IMR-90 (cell line): ENCODE measurements around the gene STRIP1. TPM values are rescaled to one million over a fixed set of nuclear protein-coding genes. Genes with fewer than 3 reads are reported as not detected.

ENCODE experiments used
- ATAC-seq: fragments of 200-7000 bp; cut with Tn5 transposase; 2 replicates; pipeline ENCODE4 v1.9.1; 2020; ENCODE audit warnings: low read depth, mild to moderate bottlenecking, moderate library complexity
- BruUV-seq: library from RNA; stranded (reverse); fragments of 400-500 nt; replicated peaks from 2 replicates; lab custom pipeline; 2021; lab: Mats Ljungman, UMichigan
- CTCF ChIA-PET: fragments of 300-600 bp; formaldehyde crosslinking; extraction: SDS; loops from one replicate; lab custom pipeline; 2021; ENCODE audit warnings: antibody characterized with exemption; lab: Yijun Ruan, JAX
- POLR2A ChIA-PET: fragments of 300-600 bp; sonication (Branson Sonifier 250); formaldehyde crosslinking; loops from one replicate; lab custom pipeline; 2022; ENCODE audit warnings: antibody characterized with exemption; ENCODE audit not compliant: unreplicated experiment; lab: Charles Lee
- DNase-seq: peaks from one replicate; pipeline ENCODE4 v3.0.0; 2013
- H2AFZ ChIP-seq: replicated peaks from 2 replicates; pipeline ENCODE3; 2013; ENCODE audit warnings: low read length, mild to moderate bottlenecking; ENCODE audit not compliant: poor library complexity
- H2AK5ac ChIP-seq: 2 replicates; pipeline ENCODE4 v1.6.1; 2013; ENCODE audit warnings: low read depth, low read length, inconsistent platforms
- H2AK9ac ChIP-seq: replicated peaks from 2 replicates; pipeline ENCODE3; 2013; ENCODE audit warnings: mild to moderate bottlenecking, low read depth, low read length, moderate library complexity; ENCODE audit not compliant: poor library complexity
- H2BK120ac ChIP-seq: 2 replicates; pipeline ENCODE4 v1.6.1; 2013; ENCODE audit warnings: low read depth, low read length, inconsistent platforms
- H2BK15ac ChIP-seq: 3 replicates; pipeline ENCODE4 v1.6.1; 2013; ENCODE audit warnings: low read depth, low read length, inconsistent platforms
- H2BK20ac ChIP-seq: 2 replicates; pipeline ENCODE4 v1.6.1; 2013; ENCODE audit warnings: low read depth, mild to moderate bottlenecking, inconsistent platforms, low read length, moderate library complexity
- H2BK5ac ChIP-seq: 2 replicates; pipeline ENCODE4 v1.6.1; 2013; ENCODE audit warnings: mild to moderate bottlenecking, low read depth, low read length, inconsistent platforms; ENCODE audit not compliant: poor library complexity, severe bottlenecking
- H3K14ac ChIP-seq: replicated peaks from 2 replicates; pipeline ENCODE4 v1.6.1; 2013; ENCODE audit warnings: low read depth, low read length, inconsistent platforms
- H3K18ac ChIP-seq: 2 replicates; pipeline ENCODE4 v1.6.1; 2013; ENCODE audit warnings: low read depth, low read length, control low read depth
- H3K23ac ChIP-seq: 2 replicates; pipeline ENCODE4 v1.6.1; 2013; ENCODE audit warnings: low read depth, low read length, inconsistent platforms
- H3K27ac ChIP-seq: 2 replicates; pipeline ENCODE4 v1.5.1; 2013; ENCODE audit warnings: mild to moderate bottlenecking, control low read depth, low read length; ENCODE audit not compliant: insufficient read depth
- H3K27me3 ChIP-seq: 2 replicates; pipeline ENCODE4 v1.6.1; 2013; ENCODE audit warnings: low read length; ENCODE audit not compliant: control insufficient read depth, insufficient read depth
- H3K36me3 ChIP-seq: 2 replicates; pipeline ENCODE4 v1.6.1; 2013; ENCODE audit warnings: low read length, mixed read lengths; ENCODE audit not compliant: control insufficient read depth, insufficient read depth
- H3K4ac ChIP-seq: 2 replicates; pipeline ENCODE4 v1.6.1; 2013; ENCODE audit warnings: low read depth, low read length, inconsistent platforms
- H3K4me1 ChIP-seq: 2 replicates; pipeline ENCODE4 v1.6.1; 2013; ENCODE audit warnings: low read length, mixed read lengths; ENCODE audit not compliant: control insufficient read depth, insufficient read depth
- H3K4me2 ChIP-seq: 2 replicates; pipeline ENCODE4 v1.6.1; 2013; ENCODE audit warnings: low read depth, mild to moderate bottlenecking, control low read depth, low read length, moderate library complexity
- H3K4me3 ChIP-seq: 2 replicates; pipeline ENCODE4 v1.5.1; 2013; ENCODE audit warnings: low read depth, mild to moderate bottlenecking, control low read depth, low read length, moderate library complexity; ENCODE audit not compliant: insufficient read depth
- H3K56ac ChIP-seq: 2 replicates; pipeline ENCODE4 v1.6.1; 2013; ENCODE audit warnings: low read length, inconsistent platforms; ENCODE audit not compliant: insufficient read depth; ENCODE audit errors: extremely low read depth
- H3K79me1 ChIP-seq, 2 experiments: 2 replicates each; pipeline ENCODE4 v1.6.1; 2013; ENCODE audit warnings: low read length in 2 of 2, inconsistent platforms in 1 of 2, low read depth in 1 of 2
- H3K9ac ChIP-seq: 2 replicates; pipeline ENCODE4 v1.6.1; 2013; ENCODE audit warnings: low read depth, low read length, control low read depth
- H3K9me1 ChIP-seq: 2 replicates; pipeline ENCODE4 v1.6.1; 2013; ENCODE audit warnings: low read length, inconsistent platforms; ENCODE audit not compliant: insufficient read depth
- H3K9me3 ChIP-seq: 2 replicates; pipeline ENCODE4 v1.6.1; 2013; ENCODE audit warnings: low read length; ENCODE audit not compliant: control insufficient read depth, insufficient read depth
- H4K20me1 ChIP-seq: 2 replicates; pipeline ENCODE4 v1.6.1; 2013; ENCODE audit warnings: low read length, inconsistent platforms; ENCODE audit not compliant: insufficient read depth
- H4K5ac ChIP-seq: 2 replicates; pipeline ENCODE4 v1.6.1; 2013; ENCODE audit warnings: mild to moderate bottlenecking, low read depth, low read length, control low read depth
- H4K8ac ChIP-seq, 2 experiments: 2 replicates each; pipeline ENCODE4 v1.6.1; 2013; ENCODE audit warnings: low read depth in 2 of 2, low read length in 2 of 2, control low read depth in 1 of 2, inconsistent platforms in 1 of 2
- H4K91ac ChIP-seq: 2 replicates; pipeline ENCODE4 v1.6.1; 2013; ENCODE audit warnings: low read depth, low read length, inconsistent platforms; ENCODE audit not compliant: insufficient read depth
- BHLHE40 ChIP-seq: fragments of 150-350 bp; IDR thresholded peaks from 2 replicates; pipeline ENCODE4 v1.6.1; 2016; ENCODE audit warnings: mild to moderate bottlenecking, low read depth, low read length
- CHD1 ChIP-seq: IDR thresholded peaks from 2 replicates; pipeline ENCODE4 v1.6.1; 2012; ENCODE audit warnings: low read depth, low read length, improper control_type of control experiment
- ELK1 ChIP-seq: fragments of 150-350 bp; IDR thresholded peaks from 2 replicates; pipeline ENCODE4 v1.6.1; 2016; ENCODE audit warnings: low read depth, mild to moderate bottlenecking, low read length, moderate library complexity, borderline replicate concordance
- MAFK ChIP-seq: IDR thresholded peaks from 2 replicates; pipeline ENCODE4 v1.6.1; 2012; ENCODE audit warnings: low read depth, low read length, improper control_type of control experiment
- MXI1 ChIP-seq: IDR thresholded peaks from 2 replicates; pipeline ENCODE4 v1.6.1; 2012; ENCODE audit warnings: low read depth, mild to moderate bottlenecking, low read length, moderate library complexity, borderline replicate concordance
- POLR2A ChIP-seq: IDR thresholded peaks from 2 replicates; pipeline ENCODE4 v1.6.1; 2012; ENCODE audit warnings: mild to moderate bottlenecking, low read depth, low read length
- RAD21 ChIP-seq: IDR thresholded peaks from 2 replicates; pipeline ENCODE4 v1.6.1; 2012; ENCODE audit warnings: low read length, improper control_type of control experiment
- RCOR1 ChIP-seq: IDR thresholded peaks from 2 replicates; pipeline ENCODE4 v1.6.1; 2012; ENCODE audit warnings: mild to moderate bottlenecking, low read length, improper control_type of control experiment; ENCODE audit not compliant: insufficient replicate concordance
- SMC3 ChIP-seq: fragments of 150-350 bp; IDR thresholded peaks from 2 replicates; pipeline ENCODE4 v1.6.1; 2016; ENCODE audit warnings: low read depth, mild to moderate bottlenecking, antibody characterized with exemption, low read length, moderate library complexity
- USF2 ChIP-seq: fragments of 150-350 bp; IDR thresholded peaks from 2 replicates; pipeline ENCODE4 v1.6.1; 2017; ENCODE audit warnings: mild to moderate bottlenecking, antibody characterized with exemption, low read length, low read depth
- WGBS, 2 experiments: methylation state at CpG; one replicate each; pipeline versions ENCODE4 v1.1.5 to v1.1.7; 2013; ENCODE audit warnings: missing lambda C conversion rate in 2 of 2; ENCODE audit not compliant: insufficient read length in 1 of 2; ENCODE audit errors: extremely low coverage in 2 of 2; 5-methylcytosine and 5-hydroxymethylcytosine counted together
- dilution Hi-C: fragments of 300-500 bp; cut with HindIII; formaldehyde crosslinking; loops from one replicate; pipeline ENCODE4 v1.14.3; 2018; ENCODE audit warnings: low sequenced_read_pairs; ENCODE audit not compliant: unreplicated experiment
- in situ Hi-C: fragments of 300-500 bp; cut with MboI; formaldehyde crosslinking; loops from 3 replicates; pipeline ENCODE4 v1.14.3; 2019; ENCODE audit warnings: low sequenced_read_pairs, inconsistent platforms, mixed read lengths
- intact Hi-C: fragments of 100-400 bp; cut with micrococcal nuclease; formaldehyde crosslinking; loops from 2 replicates; pipeline ENCODE4 v1.10.0; 2022
- polyA plus RNA-seq, 3 experiments: library from polyadenylated mRNA; depleted of rRNA; stranded (reverse); fragments of >200 nt; gene quantifications; 2 replicates each; pipeline ENCODE4 v1.2.3, GENCODE V29; 2012; ENCODE audit warnings: low replicate concordance in 1 of 3
- total RNA-seq: library from RNA; depleted of rRNA; stranded (reverse); fragments of >200 nt; gene quantifications from 2 replicates; pipeline ENCODE4 v1.2.3, GENCODE V29; 2012

STRIP1 gene
- total and polyA plus RNA-seq, 2 of the 4 experiments (the other 2 are of a cell fraction) = 30.4 to 33.5 TPM

GRCh38 chr1:110007046-110007830 is 27.2 kb upstream of the STRIP1 start (continued):
- no peak for TF ChIP-seq USF2

- no peak for DNase-seq
- TF ChIP-seq POLR2A (no peak), CHD1 (no peak), MAFK (no peak), BHLHE40 (no peak), RCOR1 (no peak), ELK1 (no peak), RAD21 (no peak), MXI1 (no peak), SMC3 (no peak)
- H2AFZ ChIP-seq = no peak overlapping the region
- H2AK5ac ChIP-seq = no peak overlapping the region; the same call in 1 of the 2 replicates
- intact Hi-C loops = no loop called here
- no peak overlapping the region for H2BK15ac ChIP-seq
- no peak overlapping the region for H4K8ac ChIP-seq
- in situ Hi-C loops = no loop called here
- H3K4me1 ChIP-seq = peaks cover 17% of the 10 kb centered on the region
- H3K79me1 ChIP-seq = peaks cover 30 to 60% of the 10 kb centered on the region in 2 experiments
- H2BK5ac ChIP-seq = no peak overlapping the region
- WGBS, 2 experiments = no CpG with 5 or more reads among the region's 7 CpGs
- peaks cover 35% of the 10 kb centered on the region for H4K20me1 ChIP-seq
- no peak overlapping the region for H2AK9ac ChIP-seq
- no peak overlapping the region for H3K56ac ChIP-seq
- H3K18ac ChIP-seq = no peak overlapping the region
- H3K9me3 ChIP-seq = no peaks in the 10 kb centered on the region
- ChIA-PET POLR2A (no interaction called here), CTCF (interaction anchor here (0.7 kb wide), 1 partner anchor 21 kb away, joined by 5 read pairs; no protein-coding TSS in a partner anchor)
- no peak overlapping the region for H3K9ac ChIP-seq
- H3K4me2 ChIP-seq = no peak overlapping the region
- BruUV-seq = no TSS peak
- H4K5ac ChIP-seq = no peak overlapping the region
- H3K23ac ChIP-seq = 0 out of 2 replicates have a peak overlapping the region, but pooled peaks have one; percentile 49
- no peak overlapping the region for H3K4me3 ChIP-seq
- no peak overlapping the region for H3K4ac ChIP-seq
- no peak for ATAC-seq
- H3K27me3 ChIP-seq = no peaks in the 10 kb centered on the region
- H3K36me3 ChIP-seq = peaks cover 24% of the 10 kb centered on the region
- H3K27ac ChIP-seq = no peak overlapping the region
- H2BK20ac ChIP-seq = no peak overlapping the region
- dilution Hi-C loops = no loop called here
- no peak overlapping the region for H3K14ac ChIP-seq
- H2BK120ac ChIP-seq = no peak overlapping the region
- no peak overlapping the region for H4K91ac ChIP-seq
- peaks cover 16% of the 10 kb centered on the region for H3K9me1 ChIP-seq
These were observed 25.4 kb upstream of the STRIP1 start for GRCh38 chr1:110008971-110009565.
